ENCODE data around the gene ITGA11.

- TF ChIP-seq CTCF (conservative IDR thresholded peaks at IDR 0.05 in 1 of 2, IDR thresholded peaks at IDR 0.05 in 1 of 2; ENCODE audit: low read depth in 1 of 2, low read length in 2 of 2) (no peak), EZH2 (IDR thresholded peaks at IDR 0.05; ENCODE audit: low read length, missing control alignments) (no peak)
These were observed 4.0 kb upstream of the ITGA11 start for GRCh38 chr15:68435966-68436365.

Data from fibroblast of lung (primary cell).